Measurements from ENCODE around the gene ST3GAL3. TPM values are rescaled to one million over a fixed set of nuclear protein-coding genes. Genes with fewer than 3 reads are reported as not detected.

Gene ST3GAL3
- total RNA-seq, 1 experiment from 2014 or later, result 26.8 TPM

DNA sequence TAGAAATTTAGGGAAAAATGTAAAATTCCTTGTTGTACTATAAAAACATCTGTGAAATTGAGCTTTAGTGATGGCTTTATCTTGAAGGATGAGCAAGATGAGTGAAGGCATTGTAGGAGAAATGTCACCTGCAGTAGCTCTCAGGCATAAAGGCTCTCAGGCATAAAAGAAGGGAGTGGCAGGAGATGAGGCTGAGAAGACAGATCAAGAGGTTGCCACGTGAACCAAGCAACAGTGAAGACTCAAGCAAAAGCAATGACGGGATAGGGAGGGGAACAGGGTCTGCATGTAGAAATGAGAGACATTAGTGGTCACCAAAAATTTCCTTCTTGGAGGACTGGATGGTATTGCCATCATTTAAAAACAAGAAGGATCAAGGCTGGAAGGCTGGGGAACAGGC is 98.8 kb downstream of the ST3GAL3 start:
- CTCF ChIA-PET, result no interaction called here

DNA sequence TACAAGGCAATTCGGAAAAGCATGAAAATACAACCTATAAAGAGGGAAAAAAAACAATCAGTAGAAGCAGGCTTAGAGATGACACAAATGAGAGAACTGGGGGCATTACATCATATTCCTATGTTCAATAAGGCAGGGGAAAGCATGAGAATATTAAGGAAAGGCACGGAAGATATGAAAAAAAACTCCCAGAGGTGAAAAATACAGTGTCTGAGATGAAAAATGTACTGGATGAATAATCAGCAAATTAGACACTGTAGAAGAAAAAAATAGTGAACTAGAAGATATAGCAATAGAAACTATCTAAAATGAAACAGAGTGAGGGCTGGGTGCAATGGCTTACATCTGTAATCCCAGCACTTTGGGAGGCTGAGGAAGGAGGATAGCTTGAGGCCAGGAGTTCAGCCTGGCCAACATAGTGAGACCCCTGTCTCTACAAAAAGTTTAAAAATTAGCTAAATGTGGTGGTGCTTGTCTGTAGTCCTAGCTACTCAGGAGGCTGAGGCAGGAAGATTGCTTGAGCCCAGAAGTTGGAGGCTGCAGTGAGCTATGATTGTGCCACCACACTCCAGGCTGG is 101.8 kb downstream of the ST3GAL3 start:
- no peaks in the 10 kb centered on the region for H3K27me3 ChIP-seq (replicated peaks; ENCODE audit: insufficient read depth, low read depth, low read length, poor library complexity)
- no TSS peak for BruUV-seq (replicated peaks)
- TF ChIP-seq, protein P1, sequence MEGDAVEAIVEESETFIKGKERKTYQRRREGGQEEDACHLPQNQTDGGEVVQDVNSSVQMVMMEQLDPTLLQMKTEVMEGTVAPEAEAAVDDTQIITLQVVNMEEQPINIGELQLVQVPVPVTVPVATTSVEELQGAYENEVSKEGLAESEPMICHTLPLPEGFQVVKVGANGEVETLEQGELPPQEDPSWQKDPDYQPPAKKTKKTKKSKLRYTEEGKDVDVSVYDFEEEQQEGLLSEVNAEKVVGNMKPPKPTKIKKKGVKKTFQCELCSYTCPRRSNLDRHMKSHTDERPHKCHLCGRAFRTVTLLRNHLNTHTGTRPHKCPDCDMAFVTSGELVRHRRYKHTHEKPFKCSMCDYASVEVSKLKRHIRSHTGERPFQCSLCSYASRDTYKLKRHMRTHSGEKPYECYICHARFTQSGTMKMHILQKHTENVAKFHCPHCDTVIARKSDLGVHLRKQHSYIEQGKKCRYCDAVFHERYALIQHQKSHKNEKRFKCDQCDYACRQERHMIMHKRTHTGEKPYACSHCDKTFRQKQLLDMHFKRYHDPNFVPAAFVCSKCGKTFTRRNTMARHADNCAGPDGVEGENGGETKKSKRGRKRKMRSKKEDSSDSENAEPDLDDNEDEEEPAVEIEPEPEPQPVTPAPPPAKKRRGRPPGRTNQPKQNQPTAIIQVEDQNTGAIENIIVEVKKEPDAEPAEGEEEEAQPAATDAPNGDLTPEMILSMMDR (conservative IDR thresholded peaks at IDR 0.05; ENCODE audit: low read depth, low read length), result no peak
- no peak for TF ChIP-seq EZH2 (IDR thresholded peaks at IDR 0.05; ENCODE audit: borderline replicate concordance, low read depth, low read length, poor library complexity, severe bottlenecking)

More for the DNA sequence above, 98.8 kb downstream of the ST3GAL3 start:
- Histone ChIP-seq H3K4me1 (ENCODE audit: insufficient read depth, low read length, poor library complexity, severe bottlenecking) (no peaks in the 10 kb centered on the region), H3K27me3 (replicated peaks; ENCODE audit: insufficient read depth, low read depth, low read length, poor library complexity) (no peaks in the 10 kb centered on the region), H3K9me3 (ENCODE audit: low read depth, low read length, poor library complexity, severe bottlenecking) (peaks cover 4% of the 10 kb centered on the region), H3K36me3 (ENCODE audit: insufficient read depth, low read length, poor library complexity, severe bottlenecking) (no peaks in the 10 kb centered on the region), H3K4me3 (ENCODE audit: low read depth, low read length, poor library complexity, severe bottlenecking) (no peak overlapping the region), H3K27ac (ENCODE audit: low read depth, low read length, poor library complexity, severe bottlenecking) (no peak overlapping the region)
- POLR2A ChIA-PET (ENCODE audit: low non-redundant PET), result no interaction called here
- BruUV-seq (replicated peaks), result no TSS peak
- intact Hi-C loops (cut with micrococcal nuclease; ENCODE audit: unreplicated experiment), result no loop called here
- DNase-seq (ENCODE audit: low spot score), result no peak
- TF ChIP-seq, protein P1 (conservative IDR thresholded peaks at IDR 0.05; ENCODE audit: low read depth, low read length), result no peak
- no peak for TF ChIP-seq EZH2 (IDR thresholded peaks at IDR 0.05; ENCODE audit: borderline replicate concordance, low read depth, low read length, poor library complexity, severe bottlenecking)

DNA sequence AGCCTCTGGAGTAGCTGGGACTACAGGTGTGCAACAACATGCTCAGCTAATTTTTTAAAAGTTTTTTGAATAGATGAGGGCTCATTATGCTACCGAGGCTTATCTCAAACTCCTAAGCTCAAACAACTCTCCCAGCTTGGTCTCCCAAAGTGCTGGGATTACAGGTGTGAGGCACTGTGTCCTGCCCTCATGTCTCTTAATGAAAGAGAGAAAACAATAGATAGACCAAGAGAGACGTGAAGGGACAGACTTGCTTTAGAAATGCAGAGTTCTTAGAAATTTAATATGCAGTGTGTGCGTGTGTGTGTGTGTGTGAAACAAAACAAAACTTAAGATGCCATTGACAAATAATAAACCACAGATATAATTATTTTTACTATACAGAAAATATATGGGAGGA is 105.2 kb downstream of the ST3GAL3 start:
- intact Hi-C loops (cut with micrococcal nuclease; ENCODE audit: unreplicated experiment), result no loop called here
- Histone ChIP-seq H3K4me3 (ENCODE audit: low read depth, low read length, poor library complexity, severe bottlenecking) (no peak overlapping the region), H3K27me3 (replicated peaks; ENCODE audit: insufficient read depth, low read depth, low read length, poor library complexity) (no peaks in the 10 kb centered on the region), H3K36me3 (ENCODE audit: insufficient read depth, low read length, poor library complexity, severe bottlenecking) (no peaks in the 10 kb centered on the region), H3K27ac (ENCODE audit: low read depth, low read length, poor library complexity, severe bottlenecking) (no peak overlapping the region), H3K9me3 (ENCODE audit: low read depth, low read length, poor library complexity, severe bottlenecking) (peaks cover 4% of the 10 kb centered on the region), H3K4me1 (ENCODE audit: insufficient read depth, low read length, poor library complexity, severe bottlenecking) (no peaks in the 10 kb centered on the region)
- TF ChIP-seq, protein P1 (conservative IDR thresholded peaks at IDR 0.05; ENCODE audit: low read depth, low read length), result no peak
- TF ChIP-seq EZH2 (IDR thresholded peaks at IDR 0.05; ENCODE audit: borderline replicate concordance, low read depth, low read length, poor library complexity, severe bottlenecking), result no peak
- no peak for DNase-seq (ENCODE audit: low spot score)
- ChIA-PET POLR2A (ENCODE audit: low non-redundant PET) (no interaction called here), CTCF (no interaction called here)
- no TSS peak for BruUV-seq (replicated peaks)

More for the DNA sequence above, 101.8 kb downstream of the ST3GAL3 start:
- H3K4me1 ChIP-seq (ENCODE audit: insufficient read depth, low read length, poor library complexity, severe bottlenecking), result no peaks in the 10 kb centered on the region
- H3K9me3 ChIP-seq (ENCODE audit: low read depth, low read length, poor library complexity, severe bottlenecking), result peaks cover 4% of the 10 kb centered on the region
- DNase-seq (ENCODE audit: low spot score), result no peak
- intact Hi-C loops (cut with micrococcal nuclease; ENCODE audit: unreplicated experiment), result no loop called here
- no peaks in the 10 kb centered on the region for H3K36me3 ChIP-seq (ENCODE audit: insufficient read depth, low read length, poor library complexity, severe bottlenecking)
- ChIA-PET CTCF (no interaction called here), POLR2A (ENCODE audit: low non-redundant PET) (no interaction called here)
- H3K4me3 ChIP-seq (ENCODE audit: low read depth, low read length, poor library complexity, severe bottlenecking), result no peak overlapping the region
- no peak overlapping the region for H3K27ac ChIP-seq (ENCODE audit: low read depth, low read length, poor library complexity, severe bottlenecking)

Measured in A673 (cell line).